ENCODE data around the gene ERP29. TPM values are rescaled to one million over a fixed set of nuclear protein-coding genes. Genes with fewer than 3 reads are reported as not detected.

The ERP29 gene
- polyA plus RNA-seq, 3 donors = 158 to 207 (median 170) TPM

DNA sequence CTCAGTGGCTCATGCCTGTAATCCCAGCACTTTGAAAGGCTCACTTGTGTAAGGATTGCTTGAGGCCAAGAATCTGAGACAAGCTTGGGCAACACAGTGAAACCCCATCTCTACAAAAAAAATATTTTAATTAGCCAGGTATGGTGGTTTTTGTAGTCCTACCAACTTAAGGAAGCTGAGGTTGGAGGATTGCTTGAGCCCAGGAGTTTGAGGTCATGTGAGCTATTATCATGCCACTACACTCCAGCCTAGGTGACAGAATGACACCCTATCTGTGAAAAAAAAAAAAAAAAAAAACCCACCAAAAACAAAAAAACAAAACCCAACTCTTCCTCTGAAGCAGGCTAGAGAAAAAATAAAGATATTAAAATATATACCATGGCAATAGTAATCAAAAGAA is 41.4 kb upstream of the ERP29 start:
- Histone ChIP-seq H4K20me1 (ENCODE audit: insufficient read depth, low read length) (no peaks in the 10 kb centered on the region), H2AFZ (ENCODE audit: insufficient read depth, low read depth, low read length, poor library complexity, severe bottlenecking) (no peak overlapping the region), H3K9me3 (replicated peaks in 1 of 2; ENCODE audit: control insufficient read depth in 1 of 2, insufficient read depth in 1 of 2, low read length in 2 of 2) (peaks cover 15 to 20% of the 10 kb centered on the region in 2 donors), H3K27me3 (ENCODE audit: control insufficient read depth in 2 of 2, insufficient read depth in 2 of 2, low read length in 2 of 2) (no peaks in the 10 kb centered on the region), H3K4me3 (replicated peaks in 1 of 3; ENCODE audit: low read depth in 2 of 3, low read length in 3 of 3) (no peak overlapping the region), H3K9ac (ENCODE audit: insufficient read depth, low read length, poor library complexity, severe bottlenecking) (no peak overlapping the region), H3K27ac (ENCODE audit: low read depth in 1 of 2, low read length in 2 of 2) (no peak overlapping the region), H3K4me2 (replicated peaks; ENCODE audit: extremely low read depth, low read length, poor library complexity, severe bottlenecking) (no peak overlapping the region), H3K36me3 (replicated peaks in 1 of 2; ENCODE audit: control insufficient read depth in 1 of 2, insufficient read depth in 2 of 2, low read length in 2 of 2) (no peaks in the 10 kb centered on the region), H3K79me2 (ENCODE audit: insufficient read depth, low read length) (no peaks in the 10 kb centered on the region), H3K4me1 (ENCODE audit: control insufficient read depth in 1 of 2, insufficient read depth in 2 of 2, low read length in 2 of 2) (no peaks in the 10 kb centered on the region)
- Mint-ChIP-seq H3K27ac (no peak overlapping the region), H3K9me3 (peaks cover 8 to 27% (median 22%) of the 10 kb centered on the region in 7 donors), H3K4me1 (peaks cover 2% of the 10 kb centered on the region), H3K36me3 (peaks cover 0 to 9% of the 10 kb centered on the region in 2 donors), H3K27me3 (ENCODE audit: low read depth in 3 of 3) (peaks cover 0 to 2% (median 0%) of the 10 kb centered on the region in 3 donors), H3K4me3 (no peak overlapping the region)
- no peak for DNase-seq
- TF ChIP-seq, protein P1, sequence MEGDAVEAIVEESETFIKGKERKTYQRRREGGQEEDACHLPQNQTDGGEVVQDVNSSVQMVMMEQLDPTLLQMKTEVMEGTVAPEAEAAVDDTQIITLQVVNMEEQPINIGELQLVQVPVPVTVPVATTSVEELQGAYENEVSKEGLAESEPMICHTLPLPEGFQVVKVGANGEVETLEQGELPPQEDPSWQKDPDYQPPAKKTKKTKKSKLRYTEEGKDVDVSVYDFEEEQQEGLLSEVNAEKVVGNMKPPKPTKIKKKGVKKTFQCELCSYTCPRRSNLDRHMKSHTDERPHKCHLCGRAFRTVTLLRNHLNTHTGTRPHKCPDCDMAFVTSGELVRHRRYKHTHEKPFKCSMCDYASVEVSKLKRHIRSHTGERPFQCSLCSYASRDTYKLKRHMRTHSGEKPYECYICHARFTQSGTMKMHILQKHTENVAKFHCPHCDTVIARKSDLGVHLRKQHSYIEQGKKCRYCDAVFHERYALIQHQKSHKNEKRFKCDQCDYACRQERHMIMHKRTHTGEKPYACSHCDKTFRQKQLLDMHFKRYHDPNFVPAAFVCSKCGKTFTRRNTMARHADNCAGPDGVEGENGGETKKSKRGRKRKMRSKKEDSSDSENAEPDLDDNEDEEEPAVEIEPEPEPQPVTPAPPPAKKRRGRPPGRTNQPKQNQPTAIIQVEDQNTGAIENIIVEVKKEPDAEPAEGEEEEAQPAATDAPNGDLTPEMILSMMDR (IDR thresholded peaks at IDR 0.05) = no peak
- intact Hi-C loops (cut with micrococcal nuclease) = no loop called here

DNA sequence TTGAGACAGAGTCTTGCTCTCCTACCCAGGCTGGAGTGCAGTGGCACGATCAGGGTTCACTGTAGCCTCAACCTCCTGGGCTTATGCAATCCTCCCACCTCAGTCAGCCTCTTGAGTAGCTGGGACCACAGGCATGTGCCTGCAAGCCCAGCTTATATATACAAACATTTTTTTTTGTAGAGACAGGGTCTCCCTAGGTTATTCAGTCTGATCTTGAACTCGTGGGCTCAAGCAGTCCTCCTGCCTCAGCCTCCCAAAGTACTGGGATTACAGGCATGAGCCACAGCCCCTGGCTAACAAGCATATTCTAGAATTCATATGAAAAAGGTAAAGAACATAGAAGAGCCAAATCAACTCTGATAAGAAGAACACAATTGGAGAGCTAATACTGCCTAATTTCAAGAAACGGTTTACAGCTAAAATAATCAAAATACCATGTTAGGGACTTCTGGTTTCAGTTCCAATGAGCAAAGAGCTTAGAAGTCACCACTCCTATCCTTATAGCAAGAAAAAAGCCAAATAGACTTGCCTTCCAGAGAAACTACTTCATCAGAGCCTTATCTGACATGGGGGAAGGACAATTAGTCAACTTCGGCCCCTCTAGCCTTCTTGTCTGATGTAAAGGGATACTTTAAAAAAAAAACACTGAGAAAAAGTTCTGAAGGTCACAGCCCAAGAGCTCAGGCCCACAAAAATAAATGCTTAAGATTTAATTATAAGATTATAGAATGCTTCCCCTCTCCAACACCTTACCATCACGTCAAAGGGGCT is 37.9 kb upstream of the ERP29 start:
- no peak overlapping the region for H3K27ac Mint-ChIP-seq
- H3K4me2 ChIP-seq (replicated peaks; ENCODE audit: extremely low read depth, low read length, poor library complexity, severe bottlenecking) = no peak overlapping the region
- TF ChIP-seq, protein P1 (IDR thresholded peaks at IDR 0.05) = no peak
- H3K4me3 Mint-ChIP-seq = no peak overlapping the region
- H3K36me3 Mint-ChIP-seq = peaks cover 0 to 7% of the 10 kb centered on the region in 2 donors
- H3K4me1 Mint-ChIP-seq = peaks cover 3% of the 10 kb centered on the region
- no peak overlapping the region for H2AFZ ChIP-seq (ENCODE audit: insufficient read depth, low read depth, low read length, poor library complexity, severe bottlenecking)
- no peaks in the 10 kb centered on the region for H3K79me2 ChIP-seq (ENCODE audit: insufficient read depth, low read length)
- H3K27me3 ChIP-seq (ENCODE audit: control insufficient read depth in 2 of 2, insufficient read depth in 2 of 2, low read length in 2 of 2) = no peaks in the 10 kb centered on the region
- H3K9me3 ChIP-seq (replicated peaks in 1 of 2; ENCODE audit: control insufficient read depth in 1 of 2, insufficient read depth in 1 of 2, low read length in 2 of 2) = peaks cover 9 to 11% of the 10 kb centered on the region in 2 donors
- 100% methylated on average over 2 of the region's 5 CpGs for WGBS (ENCODE audit: insufficient coverage)
- DNase-seq = no peak
- intact Hi-C loops (cut with micrococcal nuclease) = no loop called here
- no peaks in the 10 kb centered on the region for H3K36me3 ChIP-seq (replicated peaks in 1 of 2; ENCODE audit: control insufficient read depth in 1 of 2, insufficient read depth in 2 of 2, low read length in 2 of 2)
- H3K27me3 Mint-ChIP-seq (ENCODE audit: low read depth in 3 of 3) = peaks cover 0 to 2% (median 0%) of the 10 kb centered on the region in 3 donors
- no peaks in the 10 kb centered on the region for H3K4me1 ChIP-seq (ENCODE audit: control insufficient read depth in 1 of 2, insufficient read depth in 2 of 2, low read length in 2 of 2)
- H3K9me3 Mint-ChIP-seq = peaks cover 0 to 17% (median 11%) of the 10 kb centered on the region in 7 donors
- H4K20me1 ChIP-seq (ENCODE audit: insufficient read depth, low read length) = no peaks in the 10 kb centered on the region
- H3K4me3 ChIP-seq (replicated peaks in 1 of 3; ENCODE audit: low read depth in 2 of 3, low read length in 3 of 3) = no peak overlapping the region
- no peak overlapping the region for H3K9ac ChIP-seq (ENCODE audit: insufficient read depth, low read length, poor library complexity, severe bottlenecking)
- no peak overlapping the region for H3K27ac ChIP-seq (ENCODE audit: low read depth in 1 of 2, low read length in 2 of 2)

All from CD14-positive monocyte (primary cell).